GM04504 (cell line): ENCODE data around the gene TNFAIP8.

Experiments used
- DNase-seq: peaks from one replicate; pipeline ENCODE4 v3.0.0-alpha.2; 2012; ENCODE audit warnings: low read depth

TNFAIP8 gene

GRCh38 chr5:119328753-119329602 lies 26.8 kb upstream of the TNFAIP8 start:
- peak; percentile 67 for DNase-seq

- DNase-seq = no peak
Observed at GRCh38 chr5:119329666-119330065, 26.2 kb upstream of the TNFAIP8 start.

DNA sequence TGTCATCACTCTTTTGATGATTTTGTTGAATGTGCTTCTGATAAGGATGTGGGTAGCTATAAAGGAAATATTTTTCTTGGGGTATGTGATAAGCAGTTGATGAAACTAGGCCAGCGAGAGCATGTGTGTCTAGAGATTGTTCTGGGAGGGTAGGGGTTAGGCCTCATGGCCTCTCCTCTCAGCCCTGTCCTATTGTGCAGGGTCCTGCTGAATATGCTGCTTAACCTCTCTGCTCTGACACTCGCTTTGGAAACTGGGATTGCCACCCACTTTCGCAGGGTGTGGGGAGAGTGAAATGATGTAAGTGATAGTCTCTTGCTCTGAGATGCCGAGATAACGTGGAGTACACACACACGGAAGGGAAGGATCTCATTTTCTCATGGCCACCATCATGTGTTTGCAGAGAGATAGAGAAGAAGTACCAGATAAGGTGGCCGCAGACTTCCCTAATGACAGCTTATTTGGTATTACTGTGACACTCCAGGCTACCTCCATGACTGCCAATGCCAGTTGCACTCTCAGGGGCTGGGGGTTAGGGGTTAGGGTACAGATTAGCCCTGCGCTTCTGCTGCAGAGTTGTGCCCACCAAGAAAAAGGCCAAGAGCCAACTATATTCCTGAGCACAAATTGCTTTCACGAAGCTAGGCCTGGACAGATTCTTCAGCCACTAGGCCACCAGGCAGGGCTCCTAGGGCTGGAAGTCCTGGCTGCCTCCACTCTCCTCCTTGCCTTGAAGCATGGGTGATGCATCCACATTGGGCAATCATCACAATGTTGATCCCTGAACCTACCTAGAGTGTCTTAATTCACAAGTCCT lies 25.2 kb upstream of the TNFAIP8 start:
- DNase-seq = no peak

- DNase-seq = no peak
Observed at GRCh38 chr5:119331566-119332095, 24.2 kb upstream of the TNFAIP8 start.

DNA sequence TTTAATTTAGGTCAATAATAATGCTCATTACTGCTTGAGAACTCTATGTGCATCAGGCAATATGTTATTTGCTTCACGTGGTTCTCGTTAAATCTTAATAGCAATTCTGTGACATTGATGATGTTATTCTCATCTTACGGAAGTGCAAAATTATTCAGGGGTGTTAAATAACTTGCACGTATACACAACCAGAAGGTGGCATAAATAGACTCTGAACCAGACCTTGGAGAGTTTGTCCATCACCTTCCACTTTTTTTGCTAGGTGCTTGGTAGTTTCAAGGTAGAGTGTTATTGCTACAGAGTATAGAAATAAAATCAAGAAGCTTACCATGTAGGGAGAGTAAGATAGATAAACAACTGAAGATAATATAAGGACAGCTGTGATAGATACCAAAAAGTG lies 23.6 kb upstream of the TNFAIP8 start:
- no peak for DNase-seq

GRCh38 chr5:119332978-119333401 lies 22.8 kb upstream of the TNFAIP8 start:
- DNase-seq = no peak

- no peak for DNase-seq
Observed at GRCh38 chr5:119333421-119333851, 22.4 kb upstream of the TNFAIP8 start.

DNA sequence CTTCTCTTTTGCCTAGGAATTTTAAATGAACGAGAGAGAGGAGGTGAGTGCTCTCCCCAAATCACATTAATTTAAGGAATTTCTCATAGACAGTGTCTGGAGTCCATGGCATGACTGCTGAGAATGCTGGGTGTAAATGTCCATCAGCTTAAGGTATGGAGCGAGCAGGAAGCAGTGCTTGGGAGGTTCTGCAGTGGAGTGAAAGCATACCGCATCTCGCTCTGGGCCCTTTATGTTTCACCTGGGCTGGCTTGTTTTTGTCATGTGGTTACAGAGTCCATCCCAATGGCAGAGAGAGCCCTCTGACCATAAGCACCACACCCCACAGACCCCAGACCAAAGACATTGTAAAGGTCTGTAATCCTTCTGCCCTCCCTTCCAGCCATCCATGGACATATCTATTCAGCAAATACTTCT lies 20.6 kb upstream of the TNFAIP8 start:
- DNase-seq = no peak

DNA sequence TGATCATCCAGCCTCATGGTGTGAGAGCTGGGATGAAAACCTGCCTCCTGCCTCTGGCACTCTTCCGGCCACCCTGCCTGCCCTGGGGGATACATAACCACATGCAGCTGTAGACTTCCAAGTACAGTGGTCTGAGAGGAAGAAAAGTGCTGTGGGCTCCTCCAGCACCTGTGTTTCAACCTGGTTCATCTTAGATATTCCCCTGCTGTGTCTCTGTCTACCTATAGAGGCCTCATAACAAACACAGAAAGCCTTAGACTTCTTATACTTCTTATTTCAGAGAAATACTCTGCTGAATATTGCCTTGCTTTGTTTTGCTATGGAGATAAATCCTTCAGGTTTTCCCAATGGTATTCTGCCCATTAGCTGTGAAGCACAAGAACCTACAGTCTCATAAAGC lies 19.6 kb upstream of the TNFAIP8 start:
- no peak for DNase-seq

GRCh38 chr5:119336845-119337580 lies 18.8 kb upstream of the TNFAIP8 start:
- DNase-seq = no peak

DNA sequence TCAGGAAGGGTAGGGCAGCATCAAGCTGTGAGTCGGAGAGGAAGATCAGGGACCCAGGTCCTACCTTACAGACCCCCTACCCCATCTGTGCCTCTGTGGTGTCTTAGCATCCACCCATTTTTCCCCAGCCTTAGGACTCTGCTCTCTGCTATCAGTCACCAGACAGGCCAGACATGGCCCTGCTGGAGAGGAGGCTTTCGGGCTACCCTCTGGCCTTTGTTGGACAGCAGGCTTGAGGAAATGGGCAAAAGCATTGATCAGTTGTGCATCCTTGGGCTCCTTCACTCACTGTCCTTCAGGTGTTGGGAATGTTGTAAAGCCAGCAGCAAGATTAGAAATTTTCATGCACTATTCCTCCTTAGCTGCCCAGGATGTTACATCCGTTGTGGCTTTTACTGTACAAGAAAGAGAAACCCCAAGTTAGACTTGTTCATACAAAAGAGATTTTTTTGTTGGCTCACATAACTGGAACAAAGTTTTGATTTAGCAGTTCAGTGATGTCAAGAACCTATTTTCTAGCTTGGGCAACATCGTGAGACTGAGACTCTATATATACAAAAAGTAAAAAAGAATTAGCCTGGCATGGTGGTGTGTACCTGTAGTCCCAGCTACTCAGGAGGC lies 17.4 kb upstream of the TNFAIP8 start:
- no peak for DNase-seq

DNA sequence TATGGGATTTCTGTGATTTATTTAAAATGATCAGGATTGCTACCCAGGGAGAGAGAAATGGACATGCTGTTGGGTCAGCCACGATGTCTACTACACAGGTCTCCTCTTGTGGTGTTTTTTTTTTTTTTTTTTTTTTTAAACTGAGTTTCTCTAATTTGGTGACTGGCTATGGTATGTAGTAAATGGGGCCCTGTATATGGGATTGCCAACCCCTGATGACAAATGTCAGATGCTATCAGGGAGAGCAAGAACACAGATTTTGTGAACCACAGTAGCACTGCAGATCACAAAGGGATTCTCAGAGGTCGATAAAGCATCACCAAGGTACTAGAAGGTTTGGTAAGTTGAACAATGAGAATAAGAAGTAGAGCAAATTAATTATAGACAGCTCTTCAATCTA lies 16.5 kb upstream of the TNFAIP8 start:
- DNase-seq = no peak

- no peak for DNase-seq
Observed at GRCh38 chr5:119339965-119340364, 15.9 kb upstream of the TNFAIP8 start.

- DNase-seq = no peak
Observed at GRCh38 chr5:119340597-119341218, 15.1 kb upstream of the TNFAIP8 start.

GRCh38 chr5:119341452-119342349 lies 14.1 kb upstream of the TNFAIP8 start:
- no peak for DNase-seq

GRCh38 chr5:119342406-119342805 lies 13.4 kb upstream of the TNFAIP8 start:
- no peak for DNase-seq

DNA sequence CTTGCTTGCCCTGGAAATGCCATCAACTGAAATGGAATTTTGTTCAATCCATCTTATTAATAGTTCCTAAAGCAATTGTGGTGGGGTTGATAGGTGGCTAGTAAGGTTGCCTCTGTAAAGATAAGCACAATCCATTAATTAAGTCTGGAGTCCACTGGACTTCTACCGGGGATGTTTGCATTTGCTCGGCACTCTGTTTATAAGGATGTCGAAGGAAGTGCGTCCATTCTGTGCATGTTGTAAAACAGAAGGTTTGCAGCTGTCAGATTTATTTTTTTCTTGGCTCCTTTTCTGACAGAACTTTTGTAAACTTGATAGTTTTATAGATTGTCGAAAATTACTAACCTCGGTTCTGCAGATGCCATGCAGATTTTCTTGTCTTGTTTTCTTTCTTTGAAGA lies 12.8 kb upstream of the TNFAIP8 start:
- no peak for DNase-seq

GRCh38 chr5:119343766-119344165 lies 12.1 kb upstream of the TNFAIP8 start:
- no peak for DNase-seq

- DNase-seq = no peak
Observed at GRCh38 chr5:119344231-119344630, 11.6 kb upstream of the TNFAIP8 start.

GRCh38 chr5:119345861-119346260 lies 10.0 kb upstream of the TNFAIP8 start:
- DNase-seq = no peak
